ENCODE data around the gene SLC34A1.
A peak's percentile ranks its signal among the peaks of the same experiment; 100 is the strongest.

SLC34A1 gene

GRCh38 chr5:177425196-177425800 lies 41.1 kb downstream of the SLC34A1 start:
- peak overlapping the region; percentile 58 to 65 for H3K4me3 ChIP-seq (replicated peaks in 1 of 2; ENCODE audit: low read depth in 2 of 2, low read length in 2 of 2)
- no peak for DNase-seq (ENCODE audit: low read depth in 2 of 2)
- TF ChIP-seq CTCF (IDR thresholded peaks at IDR 0.05; ENCODE audit: low read depth, low read length), result no peak

- DNase-seq (ENCODE audit: low read depth in 2 of 2), result peak; percentile 100
- no peak for TF ChIP-seq CTCF (IDR thresholded peaks at IDR 0.05; ENCODE audit: low read depth, low read length)
- H3K4me3 ChIP-seq (replicated peaks in 1 of 2; ENCODE audit: low read depth in 2 of 2, low read length in 2 of 2), result peak overlapping the region; percentile 58 to 65
Measured at GRCh38 chr5:177425801-177426565, 41.7 kb downstream of the SLC34A1 start.

GRCh38 chr5:177426566-177427210 lies 42.5 kb downstream of the SLC34A1 start, which contains the start of gene GRK6:
Gene GRK6, plus strand, starts transcription at chr5:177426676. Its CDS starts 170 bp downstream, at chr5:177426846.
- peak in 1 of 2 donors; percentile 37 for DNase-seq (ENCODE audit: low read depth in 2 of 2)
- TF ChIP-seq CTCF (IDR thresholded peaks at IDR 0.05; ENCODE audit: low read depth, low read length), result no peak
- peak within 1 kb of the TSS; percentile 67 to 76 for H3K4me3 ChIP-seq (replicated peaks in 1 of 2; ENCODE audit: low read depth in 2 of 2, low read length in 2 of 2)

- no peak for DNase-seq (ENCODE audit: low read depth in 2 of 2)
- TF ChIP-seq CTCF (IDR thresholded peaks at IDR 0.05; ENCODE audit: low read depth, low read length), result no peak
- H3K4me3 ChIP-seq (replicated peaks in 1 of 2; ENCODE audit: low read depth in 2 of 2, low read length in 2 of 2), result peak overlapping the region; percentile 67 to 76
Measured at GRCh38 chr5:177427211-177427822, 43.1 kb downstream of the SLC34A1 start.

GRCh38 chr5:177427919-177428573 lies 43.8 kb downstream of the SLC34A1 start:
- DNase-seq (ENCODE audit: low read depth in 2 of 2), result no peak
- no peak for TF ChIP-seq CTCF (IDR thresholded peaks at IDR 0.05; ENCODE audit: low read depth, low read length)
- no peak overlapping the region for H3K4me3 ChIP-seq (replicated peaks in 1 of 2; ENCODE audit: low read depth in 2 of 2, low read length in 2 of 2)

GRCh38 chr5:177428574-177429217 lies 44.5 kb downstream of the SLC34A1 start:
- H3K4me3 ChIP-seq (replicated peaks in 1 of 2; ENCODE audit: low read depth in 2 of 2, low read length in 2 of 2), result no peak overlapping the region

More at GRCh38 chr5:177428574-177429217, 44.5 kb downstream of the SLC34A1 start:
- no peak for DNase-seq (ENCODE audit: low read depth in 2 of 2)
- no peak for TF ChIP-seq CTCF (IDR thresholded peaks at IDR 0.05; ENCODE audit: low read depth, low read length)
